ENCODE results near the gene ZNF789.

The ZNF789 gene

GRCh38 chr7:99447943-99448342, 24.7 kb upstream of the ZNF789 start:
- no peak overlapping the region for H3K27ac Mint-ChIP-seq
- TF ChIP-seq, protein P1, sequence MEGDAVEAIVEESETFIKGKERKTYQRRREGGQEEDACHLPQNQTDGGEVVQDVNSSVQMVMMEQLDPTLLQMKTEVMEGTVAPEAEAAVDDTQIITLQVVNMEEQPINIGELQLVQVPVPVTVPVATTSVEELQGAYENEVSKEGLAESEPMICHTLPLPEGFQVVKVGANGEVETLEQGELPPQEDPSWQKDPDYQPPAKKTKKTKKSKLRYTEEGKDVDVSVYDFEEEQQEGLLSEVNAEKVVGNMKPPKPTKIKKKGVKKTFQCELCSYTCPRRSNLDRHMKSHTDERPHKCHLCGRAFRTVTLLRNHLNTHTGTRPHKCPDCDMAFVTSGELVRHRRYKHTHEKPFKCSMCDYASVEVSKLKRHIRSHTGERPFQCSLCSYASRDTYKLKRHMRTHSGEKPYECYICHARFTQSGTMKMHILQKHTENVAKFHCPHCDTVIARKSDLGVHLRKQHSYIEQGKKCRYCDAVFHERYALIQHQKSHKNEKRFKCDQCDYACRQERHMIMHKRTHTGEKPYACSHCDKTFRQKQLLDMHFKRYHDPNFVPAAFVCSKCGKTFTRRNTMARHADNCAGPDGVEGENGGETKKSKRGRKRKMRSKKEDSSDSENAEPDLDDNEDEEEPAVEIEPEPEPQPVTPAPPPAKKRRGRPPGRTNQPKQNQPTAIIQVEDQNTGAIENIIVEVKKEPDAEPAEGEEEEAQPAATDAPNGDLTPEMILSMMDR (IDR thresholded peaks at IDR 0.05; ENCODE audit: unreplicated experiment in 3 of 3), result no peak
- H3K4me3 Mint-ChIP-seq, result no peak overlapping the region
- no peaks in the 10 kb centered on the region for H3K27me3 Mint-ChIP-seq (ENCODE audit: low read depth)
- peaks cover 5% of the 10 kb centered on the region for H3K4me1 Mint-ChIP-seq
- no peaks in the 10 kb centered on the region for H3K9me3 Mint-ChIP-seq
- peaks cover 48% of the 10 kb centered on the region for H3K36me3 Mint-ChIP-seq (ENCODE audit: low read depth)

- Mint-ChIP-seq H3K27ac (no peak overlapping the region), H3K36me3 (ENCODE audit: low read depth) (peaks cover 47% of the 10 kb centered on the region), H3K4me3 (no peak overlapping the region), H3K9me3 (no peaks in the 10 kb centered on the region), H3K27me3 (ENCODE audit: low read depth) (no peaks in the 10 kb centered on the region), H3K4me1 (no peaks in the 10 kb centered on the region)
- TF ChIP-seq, protein P1 (IDR thresholded peaks at IDR 0.05; ENCODE audit: unreplicated experiment in 3 of 3), result no peak
Observed at GRCh38 chr7:99448855-99449254, 23.8 kb upstream of the ZNF789 start.

GRCh38 chr7:99449326-99449725, 23.4 kb upstream of the ZNF789 start:
- peaks cover 48% of the 10 kb centered on the region for H3K36me3 Mint-ChIP-seq (ENCODE audit: low read depth)
- TF ChIP-seq, protein P1 (IDR thresholded peaks at IDR 0.05; ENCODE audit: unreplicated experiment in 3 of 3), result no peak
- no peaks in the 10 kb centered on the region for H3K27me3 Mint-ChIP-seq (ENCODE audit: low read depth)
- no peak overlapping the region for H3K4me3 Mint-ChIP-seq
- no peaks in the 10 kb centered on the region for H3K9me3 Mint-ChIP-seq
- no peaks in the 10 kb centered on the region for H3K4me1 Mint-ChIP-seq
- H3K27ac Mint-ChIP-seq, result no peak overlapping the region

GRCh38 chr7:99451936-99452335, 20.8 kb upstream of the ZNF789 start:
- TF ChIP-seq, protein P1 (IDR thresholded peaks at IDR 0.05; ENCODE audit: unreplicated experiment in 3 of 3), result no peak
- H3K27me3 Mint-ChIP-seq (ENCODE audit: low read depth), result no peaks in the 10 kb centered on the region
- H3K36me3 Mint-ChIP-seq (ENCODE audit: low read depth), result peaks cover 36% of the 10 kb centered on the region

DNA sequence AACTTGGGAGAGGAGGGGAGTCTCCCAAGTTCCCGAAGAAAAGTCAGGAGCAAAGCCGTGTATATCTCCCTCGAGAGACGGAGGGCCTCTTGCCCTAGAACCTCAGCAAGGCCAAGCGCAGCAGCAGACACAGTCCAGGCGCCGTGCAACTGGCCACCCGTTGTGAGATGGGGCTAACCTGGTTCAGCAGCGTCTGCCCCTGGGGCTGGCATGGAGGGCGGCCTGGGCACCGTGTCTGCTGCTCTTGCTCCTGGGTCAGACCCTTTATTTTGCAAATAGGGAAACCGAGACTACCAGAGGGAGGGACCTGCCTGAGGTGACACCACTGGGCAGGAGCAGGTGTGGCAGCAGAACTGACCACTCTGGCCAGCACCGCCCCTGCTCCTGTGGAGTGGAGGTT, 20.1 kb upstream of the ZNF789 start:
- Mint-ChIP-seq H3K4me1 (peaks cover 18% of the 10 kb centered on the region), H3K4me3 (no peak overlapping the region), H3K36me3 (ENCODE audit: low read depth) (peaks cover 38% of the 10 kb centered on the region), H3K27ac (no peak overlapping the region), H3K9me3 (no peaks in the 10 kb centered on the region), H3K27me3 (ENCODE audit: low read depth) (no peaks in the 10 kb centered on the region)
- TF ChIP-seq, protein P1 (IDR thresholded peaks at IDR 0.05; ENCODE audit: unreplicated experiment in 3 of 3), result no peak

More at GRCh38 chr7:99451936-99452335, 20.8 kb upstream of the ZNF789 start:
- H3K4me1 Mint-ChIP-seq, result peaks cover 14% of the 10 kb centered on the region
- no peaks in the 10 kb centered on the region for H3K9me3 Mint-ChIP-seq
- H3K4me3 Mint-ChIP-seq, result no peak overlapping the region
- no peak overlapping the region for H3K27ac Mint-ChIP-seq

DNA sequence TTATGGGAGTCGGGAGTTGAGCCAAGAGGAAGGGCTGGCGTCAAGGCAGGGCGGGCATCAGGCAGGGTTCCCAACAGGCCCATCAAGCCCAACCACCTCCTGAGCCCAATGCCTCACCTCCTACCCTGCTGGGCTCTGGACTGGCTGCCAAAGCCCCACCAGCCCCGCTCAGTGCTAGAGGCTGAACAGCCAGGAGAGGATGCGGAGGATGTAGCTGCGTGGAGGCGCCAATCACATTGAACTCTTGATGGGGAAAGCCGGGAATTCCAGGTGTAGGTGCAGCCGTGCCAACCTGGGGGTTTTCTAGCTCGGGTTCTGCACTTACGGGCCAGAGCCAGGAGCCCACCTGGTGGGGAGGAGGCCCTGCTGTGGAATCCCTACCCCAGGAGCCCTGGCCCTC, 19.6 kb upstream of the ZNF789 start:
- Mint-ChIP-seq H3K27ac (no peak overlapping the region), H3K36me3 (ENCODE audit: low read depth) (peaks cover 37% of the 10 kb centered on the region), H3K4me1 (peaks cover 18% of the 10 kb centered on the region), H3K27me3 (ENCODE audit: low read depth) (no peaks in the 10 kb centered on the region), H3K9me3 (no peaks in the 10 kb centered on the region), H3K4me3 (no peak overlapping the region)
- TF ChIP-seq, protein P1 (IDR thresholded peaks at IDR 0.05; ENCODE audit: unreplicated experiment in 3 of 3), result no peak

Measured in nephron (organoid).